ENCODE measurements around the gene SMCHD1.
"Not testable (repeated sequence)": the region's sequence is repeated elsewhere in the genome, so short reads cannot be mapped to it uniquely, and the experiment has no call there.

The SMCHD1 gene

GRCh38 chr18:2715990-2716389 is 60.5 kb downstream of the SMCHD1 start:
- DNase-seq (ENCODE audit: low read depth in 2 of 2, low spot score in 1 of 2): no peak

DNA sequence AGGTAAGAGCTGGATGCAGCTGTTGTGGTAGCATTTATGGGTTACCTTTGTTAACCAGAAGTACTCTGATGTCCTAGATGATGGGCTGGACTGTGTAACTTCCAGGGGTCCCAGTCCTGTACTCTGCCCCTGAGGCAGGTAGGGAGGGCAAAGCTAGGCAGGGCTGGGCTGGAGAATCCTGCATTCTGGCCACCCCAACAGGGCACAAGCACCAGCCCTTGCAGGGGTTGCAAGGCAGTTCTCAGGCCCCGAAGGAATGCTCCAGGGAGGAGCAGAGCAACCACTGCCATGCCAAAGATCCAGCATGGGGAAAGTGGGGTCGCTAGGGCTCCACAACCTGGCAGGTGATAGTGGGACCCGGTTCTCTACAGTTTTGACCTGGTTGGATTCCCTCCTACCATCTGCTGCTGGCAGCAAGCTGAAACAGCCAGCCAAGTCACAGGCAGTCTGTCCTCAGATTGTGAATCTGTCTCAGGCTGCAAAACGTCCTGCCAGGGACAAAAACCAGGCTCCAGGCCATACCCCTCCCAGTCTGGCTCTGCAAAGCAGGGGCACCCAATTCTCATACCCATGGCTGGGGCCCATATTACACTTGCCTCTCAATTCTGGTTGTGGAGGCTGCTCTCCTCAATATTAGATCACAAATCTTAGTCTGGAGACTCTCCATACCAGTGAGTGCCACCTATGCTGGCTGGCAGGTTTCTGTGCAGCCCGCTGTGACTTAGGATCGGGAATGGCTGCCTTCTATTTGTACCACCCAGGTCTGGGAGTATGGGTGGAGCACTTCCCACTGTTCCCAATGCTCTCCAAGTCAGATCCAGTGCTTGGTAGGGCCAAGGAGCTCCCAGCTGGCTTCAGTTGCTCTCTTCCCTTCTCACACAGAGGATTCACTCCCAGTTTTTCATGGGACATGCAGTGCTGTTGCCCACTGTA is 61.1 kb downstream of the SMCHD1 start:
- DNase-seq (ENCODE audit: low read depth in 2 of 2, low spot score in 1 of 2): no peak

GRCh38 chr18:2717407-2717806 is 61.9 kb downstream of the SMCHD1 start:
- no peak for DNase-seq (ENCODE audit: low read depth in 2 of 2, low spot score in 1 of 2)

DNA sequence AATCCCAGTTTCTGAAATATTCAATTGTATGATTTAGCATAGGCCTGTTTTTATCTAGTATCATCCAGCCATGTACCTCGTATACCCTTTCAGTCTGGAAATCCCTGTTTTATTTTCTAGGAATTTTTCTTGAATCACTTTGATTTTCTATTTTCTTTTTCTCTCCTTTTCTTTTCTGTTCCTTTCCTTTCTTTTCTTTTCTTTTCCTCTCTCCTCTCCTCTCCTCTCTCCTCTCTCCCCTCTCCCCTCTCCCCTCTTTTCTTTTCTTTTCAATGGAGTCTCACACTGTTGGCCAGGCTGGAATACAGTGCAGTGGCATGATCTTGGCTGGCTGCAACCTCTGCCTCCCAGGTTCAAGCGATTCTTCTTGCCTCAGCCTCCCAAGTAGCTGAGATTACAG is 63.5 kb downstream of the SMCHD1 start:
- no peak for DNase-seq (ENCODE audit: low read depth in 2 of 2, low spot score in 1 of 2)

- DNase-seq (ENCODE audit: low read depth in 2 of 2, low spot score in 1 of 2): no peak
Observed at GRCh38 chr18:2723207-2723606, 67.7 kb downstream of the SMCHD1 start.

DNA sequence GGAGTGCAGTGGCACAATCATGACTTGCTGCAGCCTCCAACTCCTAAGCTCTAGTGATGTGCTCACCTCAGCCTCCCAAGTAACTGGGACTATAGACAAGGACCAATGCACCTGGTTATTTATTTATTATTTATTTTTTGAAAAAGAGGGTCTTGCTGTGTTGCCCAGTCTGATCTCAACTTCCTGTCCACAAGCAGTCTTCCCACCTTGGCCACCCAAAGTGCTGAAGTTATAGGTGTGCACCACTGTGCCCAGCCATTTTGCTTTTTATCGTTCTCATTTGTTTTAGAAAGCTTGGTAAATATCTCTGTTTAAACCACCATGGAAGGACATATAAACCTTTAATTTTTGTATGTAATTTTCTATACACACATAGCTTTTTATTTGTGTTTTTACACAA is 74.2 kb downstream of the SMCHD1 start:
- DNase-seq (ENCODE audit: low read depth in 2 of 2, low spot score in 1 of 2): no peak

GRCh38 chr18:2736823-2737222 is 81.3 kb downstream of the SMCHD1 start:
- no peak for DNase-seq (ENCODE audit: low read depth in 2 of 2, low spot score in 1 of 2)

GRCh38 chr18:2740082-2740481 is 84.6 kb downstream of the SMCHD1 start:
- DNase-seq (ENCODE audit: low read depth in 2 of 2, low spot score in 1 of 2): not testable (repeated sequence)

GRCh38 chr18:2746274-2746673 is 90.7 kb downstream of the SMCHD1 start:
- DNase-seq (ENCODE audit: low read depth in 2 of 2, low spot score in 1 of 2): no peak

DNA sequence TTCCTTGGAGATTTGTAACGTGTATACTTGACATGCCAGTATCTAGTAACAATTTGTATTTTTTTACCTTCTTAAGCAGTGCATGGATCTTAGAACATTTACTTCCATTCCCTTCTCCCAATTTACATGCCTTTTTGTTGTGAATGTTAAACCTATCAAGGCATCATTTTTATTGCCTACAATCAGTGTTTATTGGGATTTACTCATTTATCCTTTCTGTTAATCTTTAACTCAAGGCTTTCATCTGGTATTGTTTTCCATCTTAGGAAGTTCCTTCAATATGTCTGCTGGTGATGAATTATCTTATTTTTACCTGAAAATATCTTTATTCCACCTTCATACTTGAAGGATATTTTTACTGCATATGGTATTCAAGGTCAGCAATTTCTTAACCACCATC is 102.8 kb downstream of the SMCHD1 start:
- no peak for DNase-seq (ENCODE audit: low read depth in 2 of 2, low spot score in 1 of 2)

GRCh38 chr18:2774669-2775068 is 119.1 kb downstream of the SMCHD1 start:
- DNase-seq (ENCODE audit: low read depth in 2 of 2, low spot score in 1 of 2): no peak

DNA sequence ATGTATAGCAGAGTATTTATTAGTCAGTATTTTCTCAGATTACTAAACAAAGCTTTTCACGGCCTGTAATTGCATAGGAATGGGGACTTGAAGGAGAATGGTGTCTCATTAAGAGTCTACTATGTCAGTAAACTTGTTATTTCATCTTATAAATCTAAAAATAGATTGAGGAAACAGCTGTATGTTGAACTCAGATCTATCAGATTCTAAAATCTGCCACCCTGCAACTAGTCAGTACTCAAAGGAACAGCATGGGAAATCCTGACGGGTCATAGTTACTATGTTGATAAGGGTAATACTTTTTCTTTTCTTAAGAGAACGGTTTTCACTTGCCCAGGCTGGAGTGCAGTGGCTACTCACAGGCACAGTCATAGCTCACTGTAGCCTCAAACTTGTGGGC is 121.1 kb downstream of the SMCHD1 start:
- DNase-seq (ENCODE audit: low read depth in 2 of 2, low spot score in 1 of 2): no peak

DNA sequence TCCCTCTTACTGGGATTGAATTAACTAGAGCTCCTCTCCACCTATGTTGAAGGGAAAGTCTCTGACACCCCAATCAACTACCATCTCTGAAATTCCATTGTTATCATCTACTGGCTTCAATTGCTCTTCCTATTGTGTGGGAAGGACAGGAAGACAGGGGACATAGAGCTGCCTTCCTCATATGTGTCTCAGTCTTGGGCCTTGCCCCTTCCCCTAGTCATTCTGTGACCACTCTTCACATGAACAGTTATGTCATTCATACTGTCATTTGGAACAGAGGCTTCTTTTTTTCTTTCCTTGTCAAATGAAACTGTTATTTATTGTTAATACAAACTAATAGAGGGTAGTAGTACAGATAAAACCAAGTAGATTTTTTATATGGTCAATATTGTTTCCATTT is 121.7 kb downstream of the SMCHD1 start:
- DNase-seq (ENCODE audit: low read depth in 2 of 2, low spot score in 1 of 2): no peak

- no peak for DNase-seq (ENCODE audit: low read depth in 2 of 2, low spot score in 1 of 2)
Observed at GRCh38 chr18:2780750-2781149, 125.2 kb downstream of the SMCHD1 start.

DNA sequence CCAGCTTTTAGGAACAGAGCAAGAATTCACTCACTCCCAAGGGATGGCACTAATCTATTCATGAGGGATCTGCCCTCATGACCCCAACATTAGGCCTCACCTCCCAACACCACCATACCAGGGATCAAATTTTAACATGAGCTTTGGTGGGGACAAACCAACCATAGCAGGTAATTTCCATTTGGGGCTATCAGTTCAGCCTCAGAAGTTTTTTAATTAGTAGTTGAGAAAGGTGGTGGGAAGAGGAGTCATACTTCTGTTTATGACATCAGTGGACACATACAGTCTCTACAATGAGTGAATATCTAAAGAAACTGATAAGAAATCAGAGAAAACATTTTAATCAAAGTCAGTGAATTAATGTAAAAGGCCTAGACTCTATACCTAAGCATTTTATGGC is 131.7 kb downstream of the SMCHD1 start:
- no peak for DNase-seq (ENCODE audit: low read depth in 2 of 2, low spot score in 1 of 2)

DNA sequence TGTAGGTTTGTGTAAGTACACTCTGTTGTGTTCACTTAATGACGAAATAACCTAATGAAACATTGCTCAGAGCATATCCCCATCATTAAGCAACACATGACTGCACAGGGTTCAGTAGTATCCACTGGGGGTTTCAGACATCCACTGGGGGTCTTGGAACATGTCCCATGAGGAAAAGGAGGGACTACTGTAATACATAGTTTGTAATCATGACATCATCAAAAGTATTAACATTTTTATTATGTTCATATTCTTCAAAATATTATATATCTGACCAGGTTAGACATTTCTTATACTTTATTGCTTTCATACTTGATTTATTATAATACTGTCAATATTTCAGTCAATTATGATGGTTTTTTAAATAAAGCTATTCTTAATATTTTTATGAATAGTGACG is 136.9 kb downstream of the SMCHD1 start:
- no peak for DNase-seq (ENCODE audit: low read depth in 2 of 2, low spot score in 1 of 2)

GRCh38 chr18:2794159-2794558 is 138.6 kb downstream of the SMCHD1 start:
- DNase-seq (ENCODE audit: low read depth in 2 of 2, low spot score in 1 of 2): no peak

DNA sequence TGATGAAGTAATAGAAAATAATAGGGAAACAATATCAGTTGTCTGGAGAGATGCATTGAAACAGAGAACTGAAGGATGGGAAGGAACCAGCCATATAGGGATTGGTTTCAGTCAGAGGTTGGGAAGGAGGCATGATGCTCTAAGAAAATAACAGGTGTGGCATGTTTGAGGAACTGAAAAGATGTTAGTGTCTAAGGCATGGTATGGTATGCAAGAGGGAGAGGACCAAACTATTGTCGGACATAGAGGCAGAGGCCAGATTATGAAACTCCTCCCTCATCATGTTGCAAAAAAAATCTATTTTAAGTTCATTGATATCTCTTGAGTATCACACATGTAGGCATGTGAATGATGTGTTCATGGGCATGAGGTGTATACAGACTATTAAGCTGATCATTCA is 142.4 kb downstream of the SMCHD1 start:
- no peak for DNase-seq (ENCODE audit: low read depth in 2 of 2, low spot score in 1 of 2)

DNA sequence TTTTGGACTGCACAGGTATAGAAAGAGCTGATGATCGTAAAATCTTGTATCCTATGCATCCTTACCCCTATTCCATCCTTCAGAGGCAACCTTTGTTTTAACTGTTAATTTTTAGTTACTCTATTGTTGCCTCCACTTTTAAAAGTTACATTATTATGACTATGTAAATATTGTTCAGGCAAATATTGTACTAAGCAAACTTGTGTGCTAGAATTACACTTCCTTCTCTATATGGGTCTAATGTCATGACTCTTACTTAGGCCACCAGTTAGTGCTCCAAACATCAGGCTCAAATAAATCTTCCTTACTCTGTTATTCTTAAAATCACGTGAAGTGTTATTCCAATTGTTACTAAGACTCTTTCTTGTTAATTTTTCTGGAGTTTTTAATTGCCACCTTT is 143.8 kb downstream of the SMCHD1 start:
- DNase-seq (ENCODE audit: low read depth in 2 of 2, low spot score in 1 of 2): no peak

DNA sequence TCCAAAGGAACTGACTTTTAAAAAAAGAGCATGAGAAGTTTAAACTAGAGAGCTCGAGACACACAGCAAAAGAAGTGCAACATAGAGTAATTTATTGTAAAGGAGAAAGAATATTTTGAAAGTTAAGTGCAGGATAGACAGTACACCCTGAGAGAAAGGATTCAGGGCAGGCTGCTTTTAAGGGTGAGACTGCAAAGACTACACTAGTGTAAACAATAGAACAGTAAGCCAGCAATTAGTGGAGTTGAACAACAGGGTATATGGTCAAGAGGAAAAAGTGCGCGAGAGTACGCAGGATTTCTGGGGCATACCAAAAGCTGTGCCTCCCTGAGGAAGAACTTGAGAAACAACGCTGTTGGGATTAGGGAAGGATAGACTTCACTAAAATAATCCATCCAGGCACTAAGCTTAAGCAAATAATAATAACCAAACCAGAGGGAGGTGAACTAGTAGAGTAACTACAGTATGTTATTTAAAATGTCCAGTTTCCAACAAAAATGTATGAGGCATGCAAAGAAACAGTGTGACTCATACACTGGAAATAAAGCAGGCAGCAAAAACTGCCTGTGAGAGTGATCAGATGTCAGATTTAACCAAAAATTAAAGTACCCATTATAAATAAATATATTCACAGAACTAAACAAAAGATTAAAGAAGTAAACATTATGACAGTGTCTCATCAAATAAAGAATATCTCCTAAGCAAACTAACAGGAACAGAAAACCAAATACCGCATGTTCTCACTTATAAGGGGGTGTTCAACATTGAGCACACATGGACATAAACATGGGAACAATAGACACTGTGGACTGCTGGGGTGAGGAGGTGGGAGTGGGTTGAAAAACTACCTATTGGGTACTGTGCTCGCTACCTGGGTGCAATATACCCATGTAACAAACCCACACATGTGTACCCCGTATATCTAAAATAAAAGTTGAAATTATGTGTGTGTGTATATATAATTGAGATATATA is 150.7 kb downstream of the SMCHD1 start:
- DNase-seq (ENCODE audit: low read depth in 2 of 2, low spot score in 1 of 2): no peak

- not testable (repeated sequence) for DNase-seq (ENCODE audit: low read depth in 2 of 2, low spot score in 1 of 2)
Observed at GRCh38 chr18:2808640-2809039, 153.1 kb downstream of the SMCHD1 start.

GRCh38 chr18:2809666-2810183 is 154.2 kb downstream of the SMCHD1 start:
- DNase-seq (ENCODE audit: low read depth in 2 of 2, low spot score in 1 of 2): not testable (repeated sequence)
